Spleen (tissue), 7 donors: Measurements from ENCODE around the gene DVL2.

Source experiments
- CTCF ChIP-seq, 11 experiments: fragments of 200-600 bp in 7 of 11; fragments of 450-650 bp in 4 of 11; sonication (generic) in 4 of 11; IDR thresholded peaks in 8 of 11; conservative IDR thresholded peaks in 3 of 11; 1 replicate in 7 of 11; 2 replicates in 4 of 11; pipeline versions ENCODE4 v1.4.0 to v1.8.0; 2016 to 2021; ENCODE audit warnings: antibody characterized with exemption in 11 of 11, inconsistent platforms in 4 of 11, mild to moderate bottlenecking in 1 of 11
- POLR2AphosphoS5 ChIP-seq, 3 donors: sonication (generic); formaldehyde crosslinking; IDR thresholded peaks; one replicate each; pipeline ENCODE4 v1.5.1; 2017; ENCODE audit warnings: antibody characterized with exemption in 3 of 3
- donor health status: DM: no; HTN: no; CAD: no; lungs with moderate emphysema.
- donor health status: DM: no; HTN: no; CAD: no.
- donor health status: DM: no; HTN: no; CAD: no.

DNA sequence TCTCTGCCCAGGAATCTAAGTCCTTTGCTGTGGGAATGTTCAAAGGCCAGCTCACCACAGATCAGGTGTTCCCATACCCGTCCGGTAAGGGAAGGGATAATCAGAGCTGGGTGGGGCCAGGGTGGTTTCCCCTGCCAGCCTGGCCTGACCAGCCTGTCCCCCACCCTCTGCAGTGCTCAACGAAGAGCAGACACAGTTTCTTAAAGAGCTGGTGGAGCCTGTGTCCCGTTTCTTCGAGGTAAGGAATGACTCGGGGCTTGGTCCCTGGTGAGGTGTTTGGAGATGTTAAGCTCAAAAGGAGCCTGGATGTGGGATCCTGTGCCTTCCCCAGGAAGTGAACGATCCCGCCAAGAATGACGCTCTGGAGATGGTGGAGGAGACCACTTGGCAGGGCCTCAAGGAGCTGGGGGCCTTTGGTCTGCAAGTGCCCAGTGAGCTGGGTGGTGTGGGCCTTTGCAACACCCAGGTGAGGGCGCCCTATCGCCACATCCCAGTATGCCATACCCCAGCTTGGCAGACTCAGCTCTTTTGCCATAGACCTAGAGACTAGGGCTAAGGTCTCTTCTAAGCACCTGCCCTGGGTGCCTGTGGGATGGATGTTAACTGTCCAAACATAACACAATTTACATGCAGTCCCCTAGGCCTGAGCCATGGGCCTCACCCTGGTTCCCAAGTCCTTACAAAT is 13.6 kb downstream of the DVL2 start:
- TF ChIP-seq CTCF (IDR thresholded peaks at IDR 0.05 in 8 of 11, conservative IDR thresholded peaks at IDR 0.05 in 3 of 11) (peak in 9 of 11 experiments; percentile 6 to 72 (median 45)), POLR2AphosphoS5 (IDR thresholded peaks at IDR 0.05) (peak in 1 of 3 donors; percentile 9)
